ENCODE data around the gene SYNJ2BP. TPM values are rescaled to one million over a fixed set of nuclear protein-coding genes. Genes with fewer than 3 reads are reported as not detected.
A peak's percentile ranks its signal among the peaks of the same experiment; 100 is the strongest.

Gene SYNJ2BP
- total and polyA plus RNA-seq, 2 of the 13 experiments (the other 11 are each of a cell fraction or from before 2014, with no cell fraction given), result 18.1 to 28.6 TPM

DNA sequence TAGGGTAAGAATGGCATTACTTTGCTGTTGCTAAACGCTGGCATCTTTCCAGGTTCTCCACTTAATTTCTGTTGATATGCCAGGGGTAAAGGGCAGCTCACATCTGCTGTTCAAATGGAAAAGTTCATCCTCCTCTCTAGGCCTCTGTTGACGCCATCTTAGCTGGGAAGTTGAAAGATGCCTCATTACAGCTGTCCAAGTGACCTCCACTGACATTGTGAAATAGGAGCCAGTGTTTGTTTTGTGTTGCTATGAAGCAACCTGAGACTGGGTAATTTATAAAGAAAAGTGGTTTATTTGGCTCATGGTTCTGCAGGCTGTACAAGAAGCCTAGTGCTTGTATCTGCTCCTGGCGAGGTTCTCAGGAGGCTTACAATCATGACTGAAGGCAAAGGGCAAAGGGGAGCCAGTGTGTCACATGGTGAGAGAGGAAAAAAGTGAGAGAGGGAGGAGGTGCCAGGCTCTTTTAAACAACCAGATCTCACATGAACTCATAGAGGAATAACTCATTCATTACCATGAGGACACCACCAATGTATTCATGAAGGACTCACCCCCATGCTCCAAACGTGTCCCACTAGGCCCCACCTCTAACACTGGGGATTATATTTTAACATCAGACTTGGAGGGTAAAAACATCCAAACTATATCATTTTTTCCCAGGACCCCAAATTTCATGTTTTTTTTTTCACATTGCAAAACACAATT lies 31.9 kb upstream of the SYNJ2BP start (continued):
- TF ChIP-seq, protein P1, sequence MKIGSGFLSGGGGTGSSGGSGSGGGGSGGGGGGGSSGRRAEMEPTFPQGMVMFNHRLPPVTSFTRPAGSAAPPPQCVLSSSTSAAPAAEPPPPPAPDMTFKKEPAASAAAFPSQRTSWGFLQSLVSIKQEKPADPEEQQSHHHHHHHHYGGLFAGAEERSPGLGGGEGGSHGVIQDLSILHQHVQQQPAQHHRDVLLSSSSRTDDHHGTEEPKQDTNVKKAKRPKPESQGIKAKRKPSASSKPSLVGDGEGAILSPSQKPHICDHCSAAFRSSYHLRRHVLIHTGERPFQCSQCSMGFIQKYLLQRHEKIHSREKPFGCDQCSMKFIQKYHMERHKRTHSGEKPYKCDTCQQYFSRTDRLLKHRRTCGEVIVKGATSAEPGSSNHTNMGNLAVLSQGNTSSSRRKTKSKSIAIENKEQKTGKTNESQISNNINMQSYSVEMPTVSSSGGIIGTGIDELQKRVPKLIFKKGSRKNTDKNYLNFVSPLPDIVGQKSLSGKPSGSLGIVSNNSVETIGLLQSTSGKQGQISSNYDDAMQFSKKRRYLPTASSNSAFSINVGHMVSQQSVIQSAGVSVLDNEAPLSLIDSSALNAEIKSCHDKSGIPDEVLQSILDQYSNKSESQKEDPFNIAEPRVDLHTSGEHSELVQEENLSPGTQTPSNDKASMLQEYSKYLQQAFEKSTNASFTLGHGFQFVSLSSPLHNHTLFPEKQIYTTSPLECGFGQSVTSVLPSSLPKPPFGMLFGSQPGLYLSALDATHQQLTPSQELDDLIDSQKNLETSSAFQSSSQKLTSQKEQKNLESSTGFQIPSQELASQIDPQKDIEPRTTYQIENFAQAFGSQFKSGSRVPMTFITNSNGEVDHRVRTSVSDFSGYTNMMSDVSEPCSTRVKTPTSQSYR (CRISPR knock-in tag; IDR thresholded peaks at IDR 0.05; ENCODE audit: borderline replicate concordance), result peak; percentile 66; the same call in 1 of the 2 replicates
- TF ChIP-seq, protein P2, sequence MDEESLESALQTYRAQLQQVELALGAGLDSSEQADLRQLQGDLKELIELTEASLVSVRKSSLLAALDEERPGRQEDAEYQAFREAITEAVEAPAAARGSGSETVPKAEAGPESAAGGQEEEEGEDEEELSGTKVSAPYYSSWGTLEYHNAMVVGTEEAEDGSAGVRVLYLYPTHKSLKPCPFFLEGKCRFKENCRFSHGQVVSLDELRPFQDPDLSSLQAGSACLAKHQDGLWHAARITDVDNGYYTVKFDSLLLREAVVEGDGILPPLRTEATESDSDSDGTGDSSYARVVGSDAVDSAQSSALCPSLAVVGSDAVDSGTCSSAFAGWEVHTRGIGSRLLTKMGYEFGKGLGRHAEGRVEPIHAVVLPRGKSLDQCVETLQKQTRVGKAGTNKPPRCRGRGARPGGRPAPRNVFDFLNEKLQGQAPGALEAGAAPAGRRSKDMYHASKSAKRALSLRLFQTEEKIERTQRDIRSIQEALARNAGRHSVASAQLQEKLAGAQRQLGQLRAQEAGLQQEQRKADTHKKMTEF (CRISPR knock-in tag; IDR thresholded peaks at IDR 0.05), result peak; percentile 70; the same call in 1 of the 2 replicates
- TF ChIP-seq, protein P3, sequence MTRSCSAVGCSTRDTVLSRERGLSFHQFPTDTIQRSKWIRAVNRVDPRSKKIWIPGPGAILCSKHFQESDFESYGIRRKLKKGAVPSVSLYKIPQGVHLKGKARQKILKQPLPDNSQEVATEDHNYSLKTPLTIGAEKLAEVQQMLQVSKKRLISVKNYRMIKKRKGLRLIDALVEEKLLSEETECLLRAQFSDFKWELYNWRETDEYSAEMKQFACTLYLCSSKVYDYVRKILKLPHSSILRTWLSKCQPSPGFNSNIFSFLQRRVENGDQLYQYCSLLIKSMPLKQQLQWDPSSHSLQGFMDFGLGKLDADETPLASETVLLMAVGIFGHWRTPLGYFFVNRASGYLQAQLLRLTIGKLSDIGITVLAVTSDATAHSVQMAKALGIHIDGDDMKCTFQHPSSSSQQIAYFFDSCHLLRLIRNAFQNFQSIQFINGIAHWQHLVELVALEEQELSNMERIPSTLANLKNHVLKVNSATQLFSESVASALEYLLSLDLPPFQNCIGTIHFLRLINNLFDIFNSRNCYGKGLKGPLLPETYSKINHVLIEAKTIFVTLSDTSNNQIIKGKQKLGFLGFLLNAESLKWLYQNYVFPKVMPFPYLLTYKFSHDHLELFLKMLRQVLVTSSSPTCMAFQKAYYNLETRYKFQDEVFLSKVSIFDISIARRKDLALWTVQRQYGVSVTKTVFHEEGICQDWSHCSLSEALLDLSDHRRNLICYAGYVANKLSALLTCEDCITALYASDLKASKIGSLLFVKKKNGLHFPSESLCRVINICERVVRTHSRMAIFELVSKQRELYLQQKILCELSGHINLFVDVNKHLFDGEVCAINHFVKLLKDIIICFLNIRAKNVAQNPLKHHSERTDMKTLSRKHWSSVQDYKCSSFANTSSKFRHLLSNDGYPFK (CRISPR knock-in tag; IDR thresholded peaks at IDR 0.05; ENCODE audit: borderline replicate concordance), result no peak
- peak; percentile 63; the same call in 1 of the 2 replicates for TF ChIP-seq ISL2 (CRISPR knock-in tag; IDR thresholded peaks at IDR 0.05)
- no peak for TF ChIP-seq ZSCAN22 (CRISPR knock-in tag; IDR thresholded peaks at IDR 0.05)
- peak; percentile 41; the same call in 1 of the 2 replicates for TF ChIP-seq ELF1 (CRISPR knock-in tag; IDR thresholded peaks at IDR 0.05)
- peak; percentile 49; the same call in 1 of the 2 replicates for TF ChIP-seq PPARG (CRISPR knock-in tag; conservative IDR thresholded peaks at IDR 0.05)
- TF ChIP-seq ZBTB7A (CRISPR knock-in tag; IDR thresholded peaks at IDR 0.05), result no peak
- TF ChIP-seq ZMYM2 (CRISPR knock-in tag; IDR thresholded peaks at IDR 0.05), result peak; percentile 70
- TF ChIP-seq ESRRA (CRISPR knock-in tag; IDR thresholded peaks at IDR 0.05; ENCODE audit: low read depth), result 0 out of 2 replicates have a peak, but pooled peaks have one; percentile 60
- TF ChIP-seq ZNF382 (CRISPR knock-in tag; IDR thresholded peaks at IDR 0.05; ENCODE audit: borderline replicate concordance), result no peak
- TF ChIP-seq FLYWCH1 (CRISPR knock-in tag; IDR thresholded peaks at IDR 0.05), result no peak
- peak; percentile 54; the same call in 1 of the 2 replicates for TF ChIP-seq NR2F2 (IDR thresholded peaks at IDR 0.05; ENCODE audit: borderline replicate concordance, low read depth)
- TF ChIP-seq, protein P4, sequence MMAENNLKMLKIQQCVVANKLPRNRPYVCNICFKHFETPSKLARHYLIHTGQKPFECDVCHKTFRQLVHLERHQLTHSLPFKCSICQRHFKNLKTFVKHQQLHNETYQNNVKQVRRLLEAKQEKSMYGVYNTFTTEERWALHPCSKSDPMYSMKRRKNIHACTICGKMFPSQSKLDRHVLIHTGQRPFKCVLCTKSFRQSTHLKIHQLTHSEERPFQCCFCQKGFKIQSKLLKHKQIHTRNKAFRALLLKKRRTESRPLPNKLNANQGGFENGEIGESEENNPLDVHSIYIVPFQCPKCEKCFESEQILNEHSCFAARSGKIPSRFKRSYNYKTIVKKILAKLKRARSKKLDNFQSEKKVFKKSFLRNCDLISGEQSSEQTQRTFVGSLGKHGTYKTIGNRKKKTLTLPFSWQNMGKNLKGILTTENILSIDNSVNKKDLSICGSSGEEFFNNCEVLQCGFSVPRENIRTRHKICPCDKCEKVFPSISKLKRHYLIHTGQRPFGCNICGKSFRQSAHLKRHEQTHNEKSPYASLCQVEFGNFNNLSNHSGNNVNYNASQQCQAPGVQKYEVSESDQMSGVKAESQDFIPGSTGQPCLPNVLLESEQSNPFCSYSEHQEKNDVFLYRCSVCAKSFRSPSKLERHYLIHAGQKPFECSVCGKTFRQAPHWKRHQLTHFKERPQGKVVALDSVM (CRISPR knock-in tag; IDR thresholded peaks at IDR 0.05), result peak; percentile 66; the same call in 1 of the 2 replicates
- TF ChIP-seq REXO4 (CRISPR knock-in tag; IDR thresholded peaks at IDR 0.05; ENCODE audit: borderline replicate concordance), result no peak
- TF ChIP-seq FOSL2 (CRISPR knock-in tag; IDR thresholded peaks at IDR 0.05), result peak; percentile 76

All from HepG2 (cell line).